Stimulated activated CD4-positive, alpha-beta T cell treated with anti-CD3 and anti-CD28 coated beads, Interleukin-15, amount 100 ng/mL, for 48 hours (primary cell): ENCODE measurements around the gene MGARP.

Experiments
- DNase-seq, 2 donors: peaks; one replicate each; pipeline ENCODE4 v3.0.0-alpha.2; 2020; ENCODE audit warnings: low read depth in 2 of 2

Gene MGARP

DNA sequence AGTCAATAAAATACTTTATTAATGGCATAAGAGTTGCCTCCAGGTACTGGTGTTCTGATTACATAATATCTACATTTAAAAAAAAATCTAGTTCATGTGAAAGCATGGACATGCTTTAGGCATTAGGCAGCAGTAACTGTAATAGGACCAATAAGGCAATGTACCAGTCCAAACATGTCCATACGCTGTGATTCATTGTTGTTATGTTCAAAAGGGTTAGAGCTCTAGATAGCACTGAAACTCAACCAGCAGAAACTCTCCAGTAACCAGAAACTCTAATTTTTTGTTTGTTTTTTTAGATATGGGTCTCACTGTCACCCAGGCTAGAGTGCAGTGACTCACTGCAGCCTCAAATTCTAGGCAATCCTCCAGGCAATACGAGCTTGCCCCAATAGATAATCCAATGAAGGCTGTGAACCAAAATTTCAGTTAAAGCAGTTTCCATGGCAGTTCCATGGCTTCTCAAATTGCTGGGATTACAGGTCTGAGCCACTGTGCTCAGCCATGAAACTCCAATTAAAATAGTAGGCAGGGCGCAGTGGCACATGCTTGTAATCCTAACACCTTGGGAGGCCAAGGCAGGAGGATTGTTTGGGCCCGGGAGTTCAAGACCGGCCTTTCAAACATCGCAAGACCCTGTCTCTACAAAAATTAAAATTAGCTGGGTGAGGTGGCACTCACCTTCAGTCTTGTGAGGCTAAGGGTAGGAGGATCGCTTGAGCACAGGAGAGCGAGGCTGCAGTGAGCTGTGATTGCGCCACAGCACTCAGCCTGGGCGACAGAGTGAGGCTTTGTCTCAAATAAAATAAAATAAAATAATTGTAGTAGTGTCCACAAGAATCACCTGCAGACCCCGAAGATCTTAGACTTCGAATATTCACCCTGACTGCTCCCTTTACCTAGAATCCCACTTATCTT, 36.3 kb downstream of the MGARP start:
- DNase-seq, result no peak

DNA sequence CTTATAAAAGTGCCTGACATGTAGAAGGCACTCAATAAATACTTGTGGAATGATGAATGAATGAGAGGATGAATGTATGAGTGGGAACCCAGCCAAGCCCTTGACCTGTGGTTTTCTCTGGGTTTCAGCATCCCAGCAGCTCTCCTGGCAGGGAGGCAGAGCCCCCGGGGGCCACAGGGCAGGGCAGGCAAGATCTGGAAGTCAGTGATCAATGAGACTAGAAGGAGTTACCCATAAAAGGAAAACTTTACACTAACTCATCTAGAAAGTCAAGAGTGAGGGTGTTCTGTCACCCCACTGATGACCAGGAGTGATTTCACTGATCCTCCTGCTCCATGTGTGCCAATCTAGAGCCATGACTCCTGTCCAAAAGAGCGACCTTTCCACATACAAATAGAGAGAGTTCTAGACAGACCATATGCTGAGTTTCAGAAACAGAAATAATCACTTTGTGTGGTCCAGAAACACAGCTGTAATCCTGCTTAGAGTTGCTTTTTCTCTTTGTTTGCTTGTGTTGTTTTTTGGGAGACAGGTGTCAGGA, 37.4 kb downstream of the MGARP start:
- DNase-seq, result no peak

DNA sequence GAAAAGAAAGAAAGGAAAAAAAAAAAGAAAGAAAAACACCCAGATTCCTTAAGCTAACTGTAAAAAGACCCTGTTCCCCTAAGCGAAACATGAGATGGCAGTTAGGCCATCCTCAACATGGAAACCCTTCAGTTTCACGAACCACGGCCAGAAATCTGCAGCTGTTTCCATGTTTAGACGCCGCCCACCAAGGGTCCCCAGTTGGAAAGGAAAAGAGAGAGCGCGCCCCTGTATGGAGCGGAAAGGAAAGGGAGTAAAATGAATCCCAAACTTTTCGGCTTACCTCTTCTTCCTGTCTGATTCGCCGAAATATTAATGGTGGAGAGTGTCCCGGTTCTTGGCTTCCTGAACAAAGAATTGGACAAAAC, 38.3 kb downstream of the MGARP start:
- DNase-seq, result no peak

DNA sequence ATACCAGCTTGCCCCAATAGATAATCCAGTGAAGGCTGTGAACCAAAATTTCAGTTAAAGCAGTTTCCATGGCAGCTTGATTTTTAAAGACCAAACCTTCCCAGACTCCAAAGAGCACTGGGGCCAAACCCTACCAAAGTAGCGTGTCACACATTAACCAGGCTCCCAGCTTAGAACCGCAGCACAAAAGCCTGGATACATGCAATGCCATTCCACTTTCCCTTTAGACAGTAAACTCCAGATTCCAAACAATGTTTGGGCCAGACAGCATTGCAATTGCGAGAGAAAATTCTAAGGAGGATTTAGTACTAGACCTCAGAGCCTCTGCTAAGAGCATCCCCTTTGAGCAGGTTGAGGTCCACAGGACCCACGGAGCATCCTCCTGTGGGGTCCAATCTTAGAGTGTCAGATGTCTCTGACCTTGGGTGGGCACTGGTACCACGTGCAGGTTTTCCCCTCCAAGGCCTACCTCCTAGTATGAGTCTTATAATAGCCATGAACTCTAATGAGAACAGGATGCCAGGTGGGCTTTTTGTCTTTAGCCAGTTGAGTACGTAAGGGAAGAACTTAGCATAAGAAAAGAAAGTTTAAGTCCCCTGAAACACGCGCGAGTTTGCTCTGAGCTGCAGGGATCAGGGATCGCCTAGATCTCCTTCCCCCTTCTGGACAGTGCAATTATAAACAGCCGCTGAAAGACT, 38.8 kb downstream of the MGARP start:
- no peak for DNase-seq

DNA sequence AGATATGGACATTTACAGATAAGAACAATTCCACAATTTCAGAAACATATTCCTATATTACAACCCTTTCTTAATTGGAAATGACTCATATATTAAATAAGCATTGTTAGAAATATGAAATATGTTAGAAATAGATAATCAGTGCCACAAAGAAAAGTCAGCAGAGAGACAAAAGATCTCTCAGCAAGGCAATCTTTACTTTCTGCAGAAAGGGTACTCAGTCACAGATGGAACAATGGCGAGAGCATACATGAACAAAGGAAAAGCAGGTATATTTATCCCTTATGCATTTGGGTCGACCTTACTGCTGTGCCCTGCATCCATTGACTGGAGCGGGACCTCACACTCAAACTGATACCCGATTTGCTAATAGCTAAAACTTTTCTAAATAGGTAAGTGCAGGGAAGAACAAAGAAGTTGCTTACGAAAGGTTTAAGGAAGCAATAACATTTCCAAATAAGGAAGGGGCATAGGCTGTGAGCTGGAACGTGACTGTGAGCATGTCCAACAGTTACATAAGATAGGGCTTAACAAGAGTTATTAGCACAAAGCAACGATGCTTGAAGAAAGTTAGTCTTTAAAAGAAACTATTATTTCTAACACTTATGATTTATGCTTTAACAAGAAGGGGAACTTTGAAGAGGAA, 40.8 kb downstream of the MGARP start:
- no peak for DNase-seq

DNA sequence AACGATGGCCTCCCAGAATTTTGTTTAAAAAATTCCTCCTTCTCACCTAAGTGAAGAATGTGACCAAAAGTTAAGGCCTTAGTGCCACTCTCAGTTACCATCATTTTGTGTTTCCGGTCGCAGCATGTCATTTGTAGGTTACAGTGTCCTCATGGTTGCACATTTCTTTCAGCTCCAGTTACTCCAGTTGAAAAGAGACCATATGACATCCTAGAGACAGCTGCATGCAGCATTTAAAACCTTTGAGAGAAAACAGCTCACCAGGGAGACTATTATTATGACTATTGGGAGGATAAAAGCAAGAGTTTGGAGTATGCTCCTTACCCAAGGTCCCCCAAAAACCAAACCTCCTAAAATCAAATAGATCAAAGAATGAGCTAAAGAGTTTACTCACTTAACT, 45.8 kb downstream of the MGARP start:
- DNase-seq, result no peak

DNA sequence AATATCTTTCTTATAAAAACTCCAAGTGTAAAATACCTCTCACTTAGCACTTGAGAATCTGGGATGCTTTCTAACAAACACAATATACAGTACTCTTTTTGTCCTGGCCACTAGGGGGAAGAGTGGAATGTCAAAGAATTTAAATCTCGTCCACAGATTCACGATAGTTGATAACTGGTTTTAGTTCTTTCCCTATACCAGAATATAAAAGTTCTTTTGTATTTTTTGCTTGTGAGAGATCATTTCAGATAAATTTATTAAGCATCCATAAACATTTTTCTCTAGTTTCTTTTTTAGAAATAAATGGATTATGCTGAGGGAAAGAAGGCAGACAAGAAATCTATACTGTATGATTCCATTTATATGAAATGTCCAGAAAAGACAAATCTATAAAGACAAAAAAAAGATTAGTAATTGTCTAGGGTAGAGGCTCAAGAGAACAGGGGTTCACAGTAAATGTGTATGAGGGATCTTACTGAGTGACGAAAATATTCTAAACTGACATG, 50.4 kb downstream of the MGARP start:
- DNase-seq, result no peak

DNA sequence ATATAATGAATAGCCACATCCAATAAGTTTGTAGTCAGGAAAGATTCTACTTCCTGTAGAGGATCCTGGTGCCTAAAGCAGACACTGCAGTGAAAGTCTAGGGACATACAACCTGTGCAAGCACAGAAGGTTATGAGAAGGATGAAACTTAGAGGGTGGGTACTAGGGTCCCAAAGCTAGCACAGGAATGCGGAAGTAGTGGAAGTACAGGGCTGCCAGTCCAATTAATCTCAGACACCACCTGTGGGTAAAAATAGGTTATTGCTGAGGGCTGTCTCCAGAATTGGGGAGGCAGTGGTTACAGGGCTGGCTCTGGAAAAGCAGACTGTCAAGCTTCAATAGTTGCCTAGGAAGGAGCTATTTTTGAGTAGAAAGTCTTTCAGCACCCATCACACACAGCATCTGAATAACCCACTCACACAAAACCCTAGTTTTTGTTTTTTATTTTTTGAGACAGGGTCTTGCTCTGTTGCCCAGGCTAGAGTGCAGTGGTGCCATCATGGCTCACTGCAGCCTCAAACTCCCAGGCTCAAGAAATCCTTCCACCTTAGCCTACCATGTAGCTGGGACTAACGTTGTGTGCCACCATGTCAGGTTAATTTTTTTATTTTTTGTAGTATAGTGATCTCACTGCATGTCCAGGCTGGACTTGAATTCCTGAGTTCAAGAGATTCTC, 52.2 kb downstream of the MGARP start:
- DNase-seq, result no peak

DNA sequence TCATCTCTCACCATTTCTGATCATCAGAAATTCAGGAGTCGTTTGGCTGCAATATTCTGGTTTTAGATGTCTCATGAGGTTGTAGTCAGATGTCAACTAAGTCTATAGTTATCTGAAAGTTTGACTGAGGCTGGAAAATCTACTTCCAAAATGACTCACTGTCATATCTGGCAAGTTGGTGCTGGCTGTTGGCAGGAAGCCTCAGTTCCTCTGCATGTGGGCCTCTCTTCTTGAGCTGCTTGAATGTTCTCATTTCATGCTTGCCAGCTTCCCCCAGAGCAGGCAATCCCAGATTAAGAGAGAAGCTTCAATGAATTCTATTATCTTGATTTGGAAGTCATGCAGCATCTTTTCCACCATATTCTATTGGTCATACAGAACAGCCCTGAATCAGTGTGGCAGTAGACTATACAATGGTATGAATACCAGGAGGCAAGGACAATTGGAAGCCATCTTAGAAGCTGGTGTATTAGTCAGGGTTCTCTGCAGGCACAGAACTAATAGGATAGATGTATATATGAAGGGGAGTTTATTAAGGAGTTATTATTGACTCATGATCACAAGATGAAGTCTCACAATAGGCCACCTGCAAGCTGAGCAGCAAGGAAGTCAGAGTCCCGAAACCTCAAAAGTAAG, 56.2 kb downstream of the MGARP start:
- DNase-seq, result peak in 1 of 2 donors; percentile 2

DNA sequence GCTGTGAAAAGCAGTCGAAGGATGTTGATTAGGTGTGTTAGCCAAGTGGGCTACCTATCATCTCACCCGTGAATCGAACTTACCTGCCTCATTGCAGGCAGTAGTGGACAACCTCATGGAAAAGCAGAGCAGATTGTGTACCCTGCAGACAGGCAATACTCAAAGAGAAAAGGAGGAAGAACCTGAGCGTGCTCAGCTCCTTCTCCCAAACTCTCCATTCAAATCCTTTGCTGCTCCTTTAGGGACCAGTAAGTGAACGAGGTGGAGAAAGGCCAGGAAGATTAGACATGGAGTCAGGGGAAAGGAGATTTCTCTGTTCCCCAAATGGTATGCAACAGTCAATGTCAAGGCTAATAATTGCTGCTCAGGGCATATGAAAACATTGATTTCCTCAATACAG, 57.8 kb downstream of the MGARP start:
- DNase-seq, result no peak

DNA sequence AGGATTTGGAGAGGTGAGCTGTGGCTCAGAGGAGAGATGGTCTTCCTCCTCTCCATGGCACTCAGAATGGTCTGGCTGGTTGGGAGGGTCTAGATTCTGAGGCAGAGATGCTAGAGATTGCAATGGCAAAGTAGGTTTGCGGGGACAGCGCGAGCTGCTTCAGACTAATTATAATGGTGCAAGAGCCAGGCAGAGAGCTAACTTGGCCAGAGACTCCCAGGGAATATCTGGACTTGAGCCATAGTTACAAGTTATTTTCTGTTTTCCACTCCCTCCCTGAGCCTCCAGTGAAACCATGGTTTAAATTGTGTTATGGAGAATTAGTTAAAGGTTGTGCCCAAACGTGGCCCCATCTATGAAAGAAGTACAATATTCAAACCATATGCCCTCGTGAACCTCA, 58.3 kb downstream of the MGARP start:
- no peak for DNase-seq

DNA sequence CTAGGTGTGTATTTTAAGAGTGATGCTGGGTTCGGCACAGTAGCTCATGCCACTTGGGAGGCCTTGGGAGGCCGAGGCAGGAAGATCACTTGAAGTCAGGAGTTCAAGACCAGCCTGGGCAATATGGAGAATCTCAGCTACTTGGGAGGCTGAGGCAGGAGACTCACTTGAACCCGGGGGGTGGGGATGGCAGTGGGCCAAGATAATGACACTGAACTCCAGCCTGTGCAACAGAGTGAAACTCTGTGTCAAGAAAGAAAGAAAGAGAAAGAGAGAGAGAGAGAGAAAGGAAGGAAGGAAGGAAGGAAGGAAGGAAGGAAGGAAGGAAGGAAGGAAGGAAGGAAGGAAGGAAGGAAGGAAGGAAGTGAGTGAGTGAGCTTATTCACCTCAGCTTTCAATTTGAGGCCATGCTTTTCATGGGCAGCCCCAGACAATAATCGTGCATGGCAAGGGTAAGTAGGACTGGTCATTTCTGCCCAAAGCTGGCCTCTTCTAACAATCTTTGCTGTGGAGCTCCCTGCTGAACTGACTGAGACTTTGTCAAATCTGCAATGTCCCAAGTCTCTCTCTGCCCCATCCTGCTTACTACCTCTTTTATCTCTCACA, 60.5 kb downstream of the MGARP start:
- DNase-seq, result no peak
